Karpas-422 (cell line): ENCODE data around the gene MCM6. TPM values are rescaled to one million over a fixed set of nuclear protein-coding genes. Genes with fewer than 3 reads are reported as not detected.

Experiments
- small RNA-seq: library from RNA; depleted of rRNA; stranded (forward); fragments of <200 nt; gene quantifications from one replicate; pipeline ENCODE3, GENCODE V24; 2014
- total RNA-seq: library from RNA; depleted of rRNA; stranded (reverse); fragments of >200 nt; shearing (Covaris generic); gene quantifications from 2 replicates; pipeline ENCODE4 v1.2.3, GENCODE V29; 2014; ENCODE audit warnings: low replicate concordance; rRNA removed

The MCM6 gene
- total RNA-seq, 1 experiment from 2014 or later: 35.4 TPM

Small RNA genes lying within 50 kb of the gene (small RNA-seq; reads per million reads assigned to genes)
- not detected for gene RF00019

Other genes starting within 250 kb of the MCM6 start
- 49.9 and 65.9 TPM in 2 replicates for gene UBXN4, start 134.6 kb downstream of the MCM6 start, total RNA-seq
- 0.14 and 0.19 TPM in 2 replicates for gene LCT, start 39.3 kb downstream of the MCM6 start, total RNA-seq
- 131 and 185 TPM in 2 replicates for gene DARS1, start 109.2 kb upstream of the MCM6 start, total RNA-seq
- gene CXCR4, start 241.7 kb upstream of the MCM6 start, total RNA-seq: 0.97 and 2.1 TPM in 2 replicates